Left hindlimb (tissue), 1 donor: ENCODE results near the gene RCC2.

ENCODE experiments used
- DNase-seq: peaks from one replicate; pipeline ENCODE4 v3.0.0-alpha.2; 2018

Gene RCC2

DNA sequence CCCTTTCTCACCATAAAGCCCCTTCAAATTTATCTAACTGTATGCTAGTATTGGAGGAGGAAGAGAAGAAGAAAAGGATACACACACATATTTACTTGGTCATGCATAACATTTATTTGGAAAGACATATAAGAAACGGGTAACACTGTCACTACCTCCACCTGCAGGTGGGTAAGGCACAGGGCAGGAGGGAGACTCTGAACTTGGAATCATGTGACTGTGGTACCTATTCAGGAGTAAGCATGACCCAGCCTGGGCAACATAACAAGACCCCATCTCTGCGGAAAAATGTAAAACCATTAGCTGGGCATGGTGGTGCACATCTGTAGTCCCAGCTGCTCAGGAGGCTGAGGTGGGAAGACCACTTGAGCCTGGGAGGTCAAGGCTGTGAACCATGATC, 68.9 kb downstream of the RCC2 start:
- no peak for DNase-seq

DNA sequence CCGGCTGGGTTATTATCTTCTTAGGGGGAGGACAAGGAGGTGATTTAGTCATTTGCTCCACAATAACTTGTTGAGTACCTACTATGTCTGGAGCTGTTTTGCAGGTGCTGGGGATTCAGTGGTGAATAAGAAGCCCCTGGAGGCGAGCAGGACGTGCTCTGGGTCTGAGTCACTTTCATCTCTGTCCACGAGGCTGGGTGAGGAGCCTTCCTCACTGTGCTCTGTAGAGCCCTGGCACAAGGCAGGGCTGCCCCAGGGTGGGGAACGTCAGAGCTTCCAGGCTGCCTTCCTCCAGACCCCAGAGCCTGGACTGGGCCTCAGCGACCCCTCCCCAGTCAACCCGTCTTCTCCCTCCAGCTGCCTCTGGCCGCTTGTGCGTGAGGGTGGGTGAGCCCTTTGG, 70.0 kb downstream of the RCC2 start:
- DNase-seq, result no peak

DNA sequence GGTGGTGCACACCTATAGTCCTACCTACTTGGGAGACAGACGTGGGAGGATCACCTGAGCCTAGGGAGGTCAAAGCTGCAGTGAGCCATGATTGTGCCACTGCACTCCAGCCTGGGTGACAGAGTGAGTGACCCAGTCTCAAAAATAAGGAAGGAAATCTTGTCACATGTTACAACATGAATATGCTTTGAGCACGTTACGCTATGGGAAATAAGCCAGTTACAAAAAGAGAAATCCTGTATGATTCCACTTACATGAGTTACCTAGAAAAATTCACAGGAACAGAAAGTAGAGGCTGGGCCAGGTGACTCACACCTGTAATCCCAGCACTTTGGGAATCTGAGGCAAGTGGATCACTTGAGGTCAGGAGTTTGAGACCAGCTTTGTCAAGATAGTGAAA, 74.2 kb downstream of the RCC2 start:
- DNase-seq, result no peak

DNA sequence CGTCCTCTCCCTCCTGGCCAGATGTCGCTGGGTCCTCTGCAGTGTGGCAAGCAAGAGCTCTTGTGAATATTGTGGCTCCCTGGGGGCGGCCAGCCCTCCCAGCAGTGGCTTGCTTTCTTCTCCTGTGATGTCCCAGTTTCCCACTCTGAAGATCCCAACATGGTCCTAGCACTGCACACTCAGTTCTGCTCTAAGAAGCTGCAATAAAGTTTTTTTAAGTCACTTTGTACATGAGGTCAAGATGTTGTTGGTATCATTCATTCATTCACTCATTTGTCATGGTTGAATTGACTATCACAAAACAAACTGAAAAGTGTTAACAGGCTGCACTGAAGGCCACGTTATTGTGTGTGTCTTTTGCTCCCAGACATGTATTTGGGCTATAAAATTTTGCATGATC, 75.7 kb downstream of the RCC2 start:
- DNase-seq, result no peak

DNA sequence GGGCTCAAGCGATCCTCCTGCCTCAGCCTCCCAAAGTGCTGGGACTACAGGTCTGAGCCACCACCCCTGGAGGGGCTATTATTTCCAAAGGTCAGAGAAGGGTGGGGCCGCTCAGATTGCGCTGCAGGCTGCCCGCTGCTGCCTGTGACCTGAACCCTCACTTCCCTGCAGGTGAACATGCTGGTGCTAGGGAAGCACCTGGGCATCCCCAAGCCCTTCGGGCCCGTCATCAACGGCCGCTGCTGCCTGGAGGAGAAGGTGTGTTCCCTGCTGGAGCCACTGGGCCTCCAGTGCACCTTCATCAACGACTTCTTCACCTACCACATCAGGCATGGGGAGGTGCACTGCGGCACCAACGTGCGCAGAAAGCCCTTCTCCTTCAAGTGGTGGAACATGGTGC, 76.1 kb downstream of the RCC2 start:
- DNase-seq, result no peak

DNA sequence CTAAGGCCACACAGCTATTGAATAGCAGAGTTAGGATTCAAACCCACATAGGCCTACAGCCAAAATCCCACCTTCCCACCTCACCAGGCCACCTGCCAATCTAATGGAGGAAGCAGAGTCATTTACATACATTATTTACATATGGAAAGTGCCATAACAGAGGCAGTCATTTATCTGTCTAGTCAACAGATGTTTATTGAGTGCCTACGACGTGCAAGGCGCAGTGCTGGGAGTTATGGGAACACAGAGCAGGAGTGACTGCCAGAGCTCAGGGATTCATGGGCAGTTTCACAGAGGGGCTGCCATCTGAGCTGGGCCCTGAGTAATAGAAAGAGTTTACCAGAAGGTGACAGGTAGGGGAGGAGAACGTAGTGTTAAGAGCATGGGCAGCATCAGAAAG, 77.8 kb downstream of the RCC2 start:
- no peak for DNase-seq

DNA sequence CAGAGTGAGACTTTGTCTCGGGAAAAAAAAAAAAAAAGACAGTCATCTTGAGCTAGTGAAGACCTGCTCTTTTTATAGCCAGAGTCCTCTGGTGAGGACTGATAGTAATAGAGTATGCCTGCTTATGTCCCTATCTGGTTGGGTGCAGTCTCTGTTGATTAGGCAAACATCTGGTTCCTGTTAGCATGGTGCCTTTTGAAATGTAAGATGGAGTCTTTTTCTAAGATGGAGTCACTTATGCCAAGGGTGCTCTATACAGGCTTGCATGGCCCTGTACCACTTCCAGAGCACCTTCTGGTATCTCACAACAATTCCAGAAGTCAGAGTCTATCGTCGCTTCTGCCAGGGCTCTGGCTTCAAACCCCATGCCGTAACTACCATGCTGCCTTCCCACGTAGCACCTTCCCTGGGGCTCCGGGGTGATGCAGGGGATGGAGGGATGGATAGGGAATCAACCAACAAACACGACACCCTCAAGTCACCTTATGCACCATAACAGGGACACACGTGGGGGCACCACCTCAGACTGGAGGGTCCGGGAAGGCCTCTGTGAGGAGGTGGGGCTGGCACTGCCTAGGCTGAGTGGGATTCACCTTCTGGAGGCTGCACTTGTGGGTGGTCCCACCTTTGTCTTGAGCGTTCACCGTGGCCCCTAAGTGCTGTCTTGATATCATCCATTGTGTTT, 79.1 kb downstream of the RCC2 start:
- DNase-seq, result no peak

DNA sequence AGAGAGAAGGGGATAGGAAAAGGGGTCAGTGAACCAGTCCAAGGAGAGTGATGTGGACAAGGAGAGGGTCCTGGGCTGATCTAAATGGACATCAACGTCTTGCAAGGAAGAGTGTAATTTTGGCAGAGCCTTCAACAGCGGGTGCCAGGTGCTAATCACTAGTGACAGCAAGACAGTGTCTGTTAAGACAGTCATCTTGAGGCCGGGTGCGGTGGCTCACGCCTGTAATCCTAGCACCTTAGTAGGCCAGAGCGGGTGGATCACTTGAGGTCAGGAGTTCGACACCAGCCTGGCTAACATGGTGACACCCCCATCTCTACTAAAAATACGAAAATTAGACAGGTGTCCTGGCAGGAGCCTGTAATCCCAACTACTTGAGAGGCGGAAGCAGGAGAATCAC, 79.7 kb downstream of the RCC2 start:
- DNase-seq, result no peak

DNA sequence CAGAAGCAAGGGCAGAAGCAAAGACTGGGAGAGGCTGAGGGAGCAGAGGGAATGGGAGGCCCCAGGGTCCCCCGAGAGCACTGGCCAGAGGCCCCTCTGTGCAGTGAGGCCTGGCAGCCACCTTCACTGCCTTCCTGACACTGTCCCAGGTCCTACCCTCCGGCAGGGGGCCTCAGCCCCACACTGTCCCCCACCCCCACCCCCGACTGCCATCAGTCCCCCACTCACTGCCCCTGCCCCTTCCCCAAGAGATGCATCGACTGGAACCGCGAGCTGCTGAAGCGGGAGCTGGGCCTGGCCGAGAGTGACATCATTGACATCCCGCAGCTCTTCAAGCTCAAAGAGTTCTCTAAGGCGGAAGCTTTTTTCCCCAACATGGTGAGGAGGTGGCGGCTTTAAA, 80.4 kb downstream of the RCC2 start:
- DNase-seq, result no peak

DNA sequence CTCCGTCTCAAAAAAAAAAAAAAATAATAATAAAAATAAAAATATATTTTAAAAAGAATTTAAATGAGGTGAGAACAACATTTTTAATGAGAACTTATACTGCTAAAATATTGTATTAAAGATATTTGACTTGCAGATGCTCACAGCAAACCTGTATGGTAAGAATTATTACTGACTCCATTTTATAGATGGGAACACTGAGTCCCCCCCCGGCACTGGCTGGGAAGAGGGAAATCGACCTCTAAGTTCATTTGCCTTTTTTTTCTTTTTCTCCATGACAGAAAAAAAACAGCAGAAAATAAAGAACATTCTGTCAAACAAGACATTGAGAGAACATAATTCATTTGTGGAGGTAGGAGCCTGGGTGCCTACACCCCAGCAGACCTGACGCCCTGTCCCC, 80.9 kb downstream of the RCC2 start:
- DNase-seq, result no peak
